IMR-90 (cell line): ENCODE results near the gene TFAP2A. TPM values are rescaled to one million over a fixed set of nuclear protein-coding genes. Genes with fewer than 3 reads are reported as not detected.

ENCODE experiments used
- ATAC-seq: fragments of 200-7000 bp; cut with Tn5 transposase; 2 replicates; pipeline ENCODE4 v1.9.1; 2020; ENCODE audit warnings: low read depth, mild to moderate bottlenecking, moderate library complexity
- BruUV-seq: library from RNA; stranded (reverse); fragments of 400-500 nt; replicated peaks from 2 replicates; lab custom pipeline; 2021; lab: Mats Ljungman, UMichigan
- CTCF ChIA-PET: fragments of 300-600 bp; formaldehyde crosslinking; extraction: SDS; loops from one replicate; lab custom pipeline; 2021; ENCODE audit warnings: antibody characterized with exemption; lab: Yijun Ruan, JAX
- POLR2A ChIA-PET: fragments of 300-600 bp; sonication (Branson Sonifier 250); formaldehyde crosslinking; loops from one replicate; lab custom pipeline; 2022; ENCODE audit warnings: antibody characterized with exemption; ENCODE audit not compliant: unreplicated experiment; lab: Charles Lee
- DNase-seq: peaks from one replicate; pipeline ENCODE4 v3.0.0; 2013
- H2AFZ ChIP-seq: replicated peaks from 2 replicates; pipeline ENCODE3; 2013; ENCODE audit warnings: low read length, mild to moderate bottlenecking; ENCODE audit not compliant: poor library complexity
- H2AK5ac ChIP-seq: 2 replicates; pipeline ENCODE4 v1.6.1; 2013; ENCODE audit warnings: low read depth, low read length, inconsistent platforms
- H2AK9ac ChIP-seq: replicated peaks from 2 replicates; pipeline ENCODE3; 2013; ENCODE audit warnings: mild to moderate bottlenecking, low read depth, low read length, moderate library complexity; ENCODE audit not compliant: poor library complexity
- H2BK120ac ChIP-seq: 2 replicates; pipeline ENCODE4 v1.6.1; 2013; ENCODE audit warnings: low read depth, low read length, inconsistent platforms
- H2BK15ac ChIP-seq: 3 replicates; pipeline ENCODE4 v1.6.1; 2013; ENCODE audit warnings: low read depth, low read length, inconsistent platforms
- H2BK20ac ChIP-seq: 2 replicates; pipeline ENCODE4 v1.6.1; 2013; ENCODE audit warnings: low read depth, mild to moderate bottlenecking, inconsistent platforms, low read length, moderate library complexity
- H2BK5ac ChIP-seq: 2 replicates; pipeline ENCODE4 v1.6.1; 2013; ENCODE audit warnings: mild to moderate bottlenecking, low read depth, low read length, inconsistent platforms; ENCODE audit not compliant: poor library complexity, severe bottlenecking
- H3K14ac ChIP-seq: replicated peaks from 2 replicates; pipeline ENCODE4 v1.6.1; 2013; ENCODE audit warnings: low read depth, low read length, inconsistent platforms
- H3K18ac ChIP-seq: 2 replicates; pipeline ENCODE4 v1.6.1; 2013; ENCODE audit warnings: low read depth, low read length, control low read depth
- H3K23ac ChIP-seq: 2 replicates; pipeline ENCODE4 v1.6.1; 2013; ENCODE audit warnings: low read depth, low read length, inconsistent platforms
- H3K27ac ChIP-seq: 2 replicates; pipeline ENCODE4 v1.5.1; 2013; ENCODE audit warnings: mild to moderate bottlenecking, control low read depth, low read length; ENCODE audit not compliant: insufficient read depth
- H3K27me3 ChIP-seq: 2 replicates; pipeline ENCODE4 v1.6.1; 2013; ENCODE audit warnings: low read length; ENCODE audit not compliant: control insufficient read depth, insufficient read depth
- H3K36me3 ChIP-seq: 2 replicates; pipeline ENCODE4 v1.6.1; 2013; ENCODE audit warnings: low read length, mixed read lengths; ENCODE audit not compliant: control insufficient read depth, insufficient read depth
- H3K4ac ChIP-seq: 2 replicates; pipeline ENCODE4 v1.6.1; 2013; ENCODE audit warnings: low read depth, low read length, inconsistent platforms
- H3K4me1 ChIP-seq: 2 replicates; pipeline ENCODE4 v1.6.1; 2013; ENCODE audit warnings: low read length, mixed read lengths; ENCODE audit not compliant: control insufficient read depth, insufficient read depth
- H3K4me2 ChIP-seq: 2 replicates; pipeline ENCODE4 v1.6.1; 2013; ENCODE audit warnings: low read depth, mild to moderate bottlenecking, control low read depth, low read length, moderate library complexity
- H3K4me3 ChIP-seq: 2 replicates; pipeline ENCODE4 v1.5.1; 2013; ENCODE audit warnings: low read depth, mild to moderate bottlenecking, control low read depth, low read length, moderate library complexity; ENCODE audit not compliant: insufficient read depth
- H3K56ac ChIP-seq: 2 replicates; pipeline ENCODE4 v1.6.1; 2013; ENCODE audit warnings: low read length, inconsistent platforms; ENCODE audit not compliant: insufficient read depth; ENCODE audit errors: extremely low read depth
- H3K79me1 ChIP-seq, 2 experiments: 2 replicates each; pipeline ENCODE4 v1.6.1; 2013; ENCODE audit warnings: low read length in 2 of 2, inconsistent platforms in 1 of 2, low read depth in 1 of 2
- H3K9ac ChIP-seq: 2 replicates; pipeline ENCODE4 v1.6.1; 2013; ENCODE audit warnings: low read depth, low read length, control low read depth
- H3K9me1 ChIP-seq: 2 replicates; pipeline ENCODE4 v1.6.1; 2013; ENCODE audit warnings: low read length, inconsistent platforms; ENCODE audit not compliant: insufficient read depth
- H3K9me3 ChIP-seq: 2 replicates; pipeline ENCODE4 v1.6.1; 2013; ENCODE audit warnings: low read length; ENCODE audit not compliant: control insufficient read depth, insufficient read depth
- H4K20me1 ChIP-seq: 2 replicates; pipeline ENCODE4 v1.6.1; 2013; ENCODE audit warnings: low read length, inconsistent platforms; ENCODE audit not compliant: insufficient read depth
- H4K5ac ChIP-seq: 2 replicates; pipeline ENCODE4 v1.6.1; 2013; ENCODE audit warnings: mild to moderate bottlenecking, low read depth, low read length, control low read depth
- H4K8ac ChIP-seq, 2 experiments: 2 replicates each; pipeline ENCODE4 v1.6.1; 2013; ENCODE audit warnings: low read depth in 2 of 2, low read length in 2 of 2, control low read depth in 1 of 2, inconsistent platforms in 1 of 2
- H4K91ac ChIP-seq: 2 replicates; pipeline ENCODE4 v1.6.1; 2013; ENCODE audit warnings: low read depth, low read length, inconsistent platforms; ENCODE audit not compliant: insufficient read depth
- BHLHE40 ChIP-seq: fragments of 150-350 bp; IDR thresholded peaks from 2 replicates; pipeline ENCODE4 v1.6.1; 2016; ENCODE audit warnings: mild to moderate bottlenecking, low read depth, low read length
- SMC3 ChIP-seq: fragments of 150-350 bp; IDR thresholded peaks from 2 replicates; pipeline ENCODE4 v1.6.1; 2016; ENCODE audit warnings: low read depth, mild to moderate bottlenecking, antibody characterized with exemption, low read length, moderate library complexity
- WGBS, 2 experiments: methylation state at CpG; one replicate each; pipeline versions ENCODE4 v1.1.5 to v1.1.7; 2013; ENCODE audit warnings: missing lambda C conversion rate in 2 of 2; ENCODE audit not compliant: insufficient read length in 1 of 2; ENCODE audit errors: extremely low coverage in 2 of 2; 5-methylcytosine and 5-hydroxymethylcytosine counted together
- dilution Hi-C: fragments of 300-500 bp; cut with HindIII; formaldehyde crosslinking; loops from one replicate; pipeline ENCODE4 v1.14.3; 2018; ENCODE audit warnings: low sequenced_read_pairs; ENCODE audit not compliant: unreplicated experiment
- in situ Hi-C: fragments of 300-500 bp; cut with MboI; formaldehyde crosslinking; loops from 3 replicates; pipeline ENCODE4 v1.14.3; 2019; ENCODE audit warnings: low sequenced_read_pairs, inconsistent platforms, mixed read lengths
- intact Hi-C: fragments of 100-400 bp; cut with micrococcal nuclease; formaldehyde crosslinking; loops from 2 replicates; pipeline ENCODE4 v1.10.0; 2022
- polyA plus RNA-seq, 3 experiments: library from polyadenylated mRNA; depleted of rRNA; stranded (reverse); fragments of >200 nt; gene quantifications; 2 replicates each; pipeline ENCODE4 v1.2.3, GENCODE V29; 2012; ENCODE audit warnings: low replicate concordance in 1 of 3
- total RNA-seq: library from RNA; depleted of rRNA; stranded (reverse); fragments of >200 nt; gene quantifications from 2 replicates; pipeline ENCODE4 v1.2.3, GENCODE V29; 2012

TFAP2A gene
- total and polyA plus RNA-seq, 2 of the 4 experiments (the other 2 are of a cell fraction), result 0.72 to 7.1 TPM

DNA sequence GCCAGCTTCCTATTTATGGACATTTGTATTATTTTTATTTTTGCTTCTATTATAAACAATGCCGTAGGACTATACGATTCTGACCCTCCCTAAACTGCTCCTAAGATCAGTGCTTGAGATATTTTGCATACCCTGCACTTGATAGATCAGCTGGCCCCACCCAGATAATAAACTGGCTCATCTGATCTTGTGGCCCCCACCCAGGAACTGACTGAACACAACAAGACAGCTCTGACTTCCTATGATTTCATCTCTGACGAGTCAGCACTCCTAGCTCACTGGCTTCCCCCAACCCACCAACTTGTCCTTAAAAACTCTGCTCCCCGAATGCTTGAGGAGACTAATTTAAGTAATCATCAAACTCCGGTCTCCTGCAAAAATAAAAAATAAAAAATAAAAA, 34.9 kb upstream of the TFAP2A start:
- Histone ChIP-seq H2AK5ac (no peak overlapping the region), H3K36me3 (no peaks in the 10 kb centered on the region), H3K23ac (no peak overlapping the region), H3K9me3 (no peaks in the 10 kb centered on the region; the same call in 1 of the 2 replicates), H3K4ac (no peak overlapping the region), H3K56ac (no peak overlapping the region), H4K91ac (no peak overlapping the region), H3K4me3 (no peak overlapping the region), H4K8ac (no peak overlapping the region), H3K9me1 (no peaks in the 10 kb centered on the region), H2BK20ac (no peak overlapping the region), H3K4me2 (no peak overlapping the region), H2BK5ac (no peak overlapping the region), H4K5ac (no peak overlapping the region), H2AK9ac (no peak overlapping the region), H3K27me3 (no peaks in the 10 kb centered on the region), H3K79me1 (no peaks in the 10 kb centered on the region), H2AFZ (no peak overlapping the region), H4K20me1 (no peaks in the 10 kb centered on the region), H3K9ac (no peak overlapping the region), H2BK120ac (no peak overlapping the region), H2BK15ac (no peak overlapping the region), H3K27ac (no peak overlapping the region), H3K4me1 (no peaks in the 10 kb centered on the region), H3K18ac (no peak overlapping the region), H3K14ac (no peak overlapping the region)
- ChIA-PET POLR2A (no interaction called here), CTCF (no interaction called here)
- WGBS, 2 experiments, result no CpG with 5 or more reads among the region's 5 CpGs
- ATAC-seq (no peak), DNase-seq (no peak)
- dilution Hi-C loops, result no loop called here
- intact Hi-C loops, result no loop called here
- no TSS peak for BruUV-seq
- in situ Hi-C loops, result no loop called here
- no peak for TF ChIP-seq SMC3
- TF ChIP-seq BHLHE40, result no peak
